MM.1S (cell line): ENCODE measurements around the gene SELENOP.

Experiments used
- DNase-seq: peaks from one replicate; pipeline ENCODE4 v3.0.0-alpha.2; 2015
- H2AFZ ChIP-seq: fragments of 300-600 bp; sonication (generic); 2 replicates; pipeline ENCODE4 v1.6.0; 2016; ENCODE audit warnings: antibody characterized with exemption, low read length
- H3F3A ChIP-seq: fragments of 300-600 bp; sonication (generic); 2 replicates; pipeline ENCODE4 v1.6.1; 2016; ENCODE audit warnings: mild to moderate bottlenecking, antibody characterized with exemption, low read length, moderate library complexity, mixed read lengths; ENCODE audit not compliant: insufficient read depth
- H3K27ac ChIP-seq: fragments of 300-600 bp; sonication (generic); 2 replicates; pipeline ENCODE4 v1.5.1; 2016; ENCODE audit warnings: mild to moderate bottlenecking, low read length
- H3K27me3 ChIP-seq: fragments of 300-600 bp; sonication (generic); replicated peaks from 2 replicates; pipeline ENCODE4 v1.6.0; 2016; ENCODE audit warnings: low read length; ENCODE audit not compliant: insufficient read depth
- H3K36me3 ChIP-seq: fragments of 300-600 bp; sonication (generic); replicated peaks from 2 replicates; pipeline ENCODE4 v1.6.1; 2016; ENCODE audit warnings: mild to moderate bottlenecking, low read length, mixed read lengths; ENCODE audit not compliant: insufficient read depth
- H3K4me1 ChIP-seq: fragments of 300-600 bp; sonication (generic); 2 replicates; pipeline ENCODE4 v1.6.1; 2016; ENCODE audit warnings: low read length, mixed read lengths
- H3K4me2 ChIP-seq: fragments of 300-600 bp; sonication (generic); 2 replicates; pipeline ENCODE4 v1.6.0; 2016; ENCODE audit warnings: low read depth, low read length
- H3K4me3 ChIP-seq: fragments of 300-600 bp; sonication (generic); 2 replicates; pipeline ENCODE4 v1.5.1; 2016; ENCODE audit warnings: low read length, mixed read lengths
- H3K79me2 ChIP-seq: fragments of 300-600 bp; sonication (generic); 2 replicates; pipeline ENCODE4 v1.6.1; 2016; ENCODE audit warnings: mixed run types, low read length, mixed read lengths
- H3K9ac ChIP-seq: fragments of 300-600 bp; sonication (generic); 2 replicates; pipeline ENCODE4 v1.6.1; 2016; ENCODE audit warnings: low read length, mixed read lengths
- H3K9me2 ChIP-seq: fragments of 300-600 bp; sonication (generic); replicated peaks from 2 replicates; pipeline ENCODE4 v1.6.1; 2016; ENCODE audit warnings: mild to moderate bottlenecking, low read length, mixed read lengths; ENCODE audit not compliant: insufficient read depth
- H3K9me3 ChIP-seq: fragments of 300-600 bp; sonication (generic); replicated peaks from 2 replicates; pipeline ENCODE4 v1.6.1; 2016; ENCODE audit warnings: mild to moderate bottlenecking, low read length, mixed read lengths; ENCODE audit not compliant: insufficient read depth
- H4K20me1 ChIP-seq: fragments of 300-600 bp; sonication (generic); 2 replicates; pipeline ENCODE4 v1.6.1; 2016; ENCODE audit warnings: mild to moderate bottlenecking, low read length, moderate library complexity, mixed read lengths; ENCODE audit not compliant: insufficient read depth
- EZH2 ChIP-seq: fragments of 300-600 bp; sonication (generic); optimal IDR thresholded peaks from 2 replicates; pipeline ENCODE3; 2017; ENCODE audit warnings: low read depth, mild to moderate bottlenecking, antibody characterized with exemption, low read length, mixed read lengths
- EZH2phosphoT487 ChIP-seq: fragments of 300-600 bp; sonication (generic); IDR thresholded peaks from 2 replicates; pipeline ENCODE4 v1.6.1; 2018; ENCODE audit warnings: antibody characterized with exemption, low read length
- TF ChIP-seq, protein P1 (sequence below): fragments of 300-600 bp; sonication (generic); IDR thresholded peaks from 2 replicates; pipeline ENCODE4 v1.5.1; 2016; ENCODE audit warnings: antibody characterized with exemption, low read length, mixed read lengths

The SELENOP gene

DNA sequence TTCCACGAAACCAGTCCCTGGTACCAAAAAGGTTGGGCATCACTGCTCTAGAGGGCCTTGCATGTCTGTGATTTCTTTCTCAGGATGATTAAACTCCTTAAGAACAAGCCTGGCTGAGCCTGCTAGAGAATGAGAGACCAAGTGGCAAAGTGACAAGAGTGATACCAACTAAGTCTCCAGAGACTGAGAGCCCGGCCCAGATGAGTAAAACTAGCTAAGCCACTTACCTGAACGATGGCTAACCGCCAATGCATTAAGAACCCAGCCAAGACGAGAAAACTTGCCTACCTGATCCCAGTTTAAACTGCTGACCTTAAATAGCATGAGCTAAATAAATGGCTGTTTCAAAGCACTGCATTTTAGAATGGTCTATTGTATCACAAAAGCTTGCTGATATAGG, 60.6 kb downstream of the SELENOP start:
- Histone ChIP-seq H3K9me3 (no peaks in the 10 kb centered on the region), H2AFZ (no peak overlapping the region), H3F3A (no peaks in the 10 kb centered on the region), H3K9me2 (no peaks in the 10 kb centered on the region), H3K4me1 (no peaks in the 10 kb centered on the region), H3K9ac (no peak overlapping the region), H4K20me1 (no peaks in the 10 kb centered on the region), H3K4me3 (no peak overlapping the region), H3K27ac (no peak overlapping the region), H3K27me3 (no peaks in the 10 kb centered on the region), H3K36me3 (no peaks in the 10 kb centered on the region), H3K79me2 (no peaks in the 10 kb centered on the region), H3K4me2 (no peak overlapping the region)
- TF ChIP-seq EZH2 (no peak), EZH2phosphoT487 (no peak)
- TF ChIP-seq, protein P1, sequence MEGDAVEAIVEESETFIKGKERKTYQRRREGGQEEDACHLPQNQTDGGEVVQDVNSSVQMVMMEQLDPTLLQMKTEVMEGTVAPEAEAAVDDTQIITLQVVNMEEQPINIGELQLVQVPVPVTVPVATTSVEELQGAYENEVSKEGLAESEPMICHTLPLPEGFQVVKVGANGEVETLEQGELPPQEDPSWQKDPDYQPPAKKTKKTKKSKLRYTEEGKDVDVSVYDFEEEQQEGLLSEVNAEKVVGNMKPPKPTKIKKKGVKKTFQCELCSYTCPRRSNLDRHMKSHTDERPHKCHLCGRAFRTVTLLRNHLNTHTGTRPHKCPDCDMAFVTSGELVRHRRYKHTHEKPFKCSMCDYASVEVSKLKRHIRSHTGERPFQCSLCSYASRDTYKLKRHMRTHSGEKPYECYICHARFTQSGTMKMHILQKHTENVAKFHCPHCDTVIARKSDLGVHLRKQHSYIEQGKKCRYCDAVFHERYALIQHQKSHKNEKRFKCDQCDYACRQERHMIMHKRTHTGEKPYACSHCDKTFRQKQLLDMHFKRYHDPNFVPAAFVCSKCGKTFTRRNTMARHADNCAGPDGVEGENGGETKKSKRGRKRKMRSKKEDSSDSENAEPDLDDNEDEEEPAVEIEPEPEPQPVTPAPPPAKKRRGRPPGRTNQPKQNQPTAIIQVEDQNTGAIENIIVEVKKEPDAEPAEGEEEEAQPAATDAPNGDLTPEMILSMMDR, result no peak
- no peak for DNase-seq

DNA sequence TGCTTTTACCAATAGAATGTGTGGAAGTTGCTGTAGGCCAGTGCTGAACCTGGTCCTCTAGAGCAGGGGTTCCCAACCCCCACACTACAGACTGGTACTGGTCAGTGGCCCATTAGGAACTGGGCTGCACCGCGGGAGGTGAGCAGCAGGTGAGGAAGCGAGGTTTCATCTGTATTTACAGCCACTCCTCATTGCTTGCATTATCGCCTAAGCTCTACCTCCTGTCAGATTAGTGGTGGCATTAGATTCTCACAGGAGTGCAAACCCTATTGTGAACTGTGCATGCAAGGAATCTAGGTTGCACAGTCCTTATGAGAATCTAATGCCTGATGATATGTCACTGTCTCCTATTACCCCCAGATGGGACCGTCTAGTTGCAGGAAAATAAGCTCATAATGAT, 61.2 kb downstream of the SELENOP start:
- Histone ChIP-seq H3K9me2 (no peaks in the 10 kb centered on the region), H3K27me3 (no peaks in the 10 kb centered on the region), H3K27ac (no peak overlapping the region), H3K9me3 (no peaks in the 10 kb centered on the region), H3K4me1 (no peaks in the 10 kb centered on the region), H4K20me1 (no peaks in the 10 kb centered on the region), H3F3A (no peaks in the 10 kb centered on the region), H2AFZ (no peak overlapping the region), H3K4me2 (no peak overlapping the region), H3K9ac (no peak overlapping the region), H3K36me3 (no peaks in the 10 kb centered on the region), H3K4me3 (no peak overlapping the region), H3K79me2 (no peaks in the 10 kb centered on the region)
- no peak for DNase-seq
- TF ChIP-seq, protein P1, result no peak
- TF ChIP-seq EZH2, result no peak
- no peak for TF ChIP-seq EZH2phosphoT487
